Activated naive CD4-positive, alpha-beta T cell treated with anti-CD3 and anti-CD28 coated beads, Interleukin-2, amount 50 U/mL, for 72 hours (primary cell): ENCODE data around the gene ACSBG1. TPM values are rescaled to one million over a fixed set of nuclear protein-coding genes. Genes with fewer than 3 reads are reported as not detected.
"Not testable (repeated sequence)": the region's sequence is repeated elsewhere in the genome, so short reads cannot be mapped to it uniquely, and the experiment has no call there.

Experiments used
- ATAC-seq, 2 donors: fragments of 150-1000 bp; cut with Tn5 transposase; 2 replicates each; pipeline ENCODE4 v1.10.0; 2021; ENCODE audit warnings: mild to moderate bottlenecking in 2 of 2, moderate library complexity in 2 of 2
- DNase-seq, 2 donors: peaks; one replicate each; pipeline ENCODE4 v3.0.0; 2021 to 2022; ENCODE audit warnings: low spot score in 2 of 2
- H3K27ac Mint-ChIP-seq, 2 donors: one replicate each; pipeline ENCODE4 v1.8.0; 2022; ENCODE audit warnings: mild to moderate bottlenecking in 2 of 2, mixed read lengths in 2 of 2
- H3K36me3 Mint-ChIP-seq, 2 donors: one replicate each; pipeline ENCODE4 v1.8.0; 2022; ENCODE audit warnings: mixed read lengths in 2 of 2
- H3K9me3 Mint-ChIP-seq, 2 donors: one replicate each; pipeline ENCODE4 v1.8.0; 2022; ENCODE audit warnings: mixed read lengths in 2 of 2
- total RNA-seq, 2 donors: library from RNA; stranded (reverse); gene quantifications; one replicate each; pipeline ENCODE4 v1.2.3, GENCODE V29; 2022

Gene ACSBG1
- total RNA-seq, 2 donors from 2014 or later, result not detected

- ATAC-seq (no peak), DNase-seq (no peak)
- H3K36me3 Mint-ChIP-seq, result peaks cover 16 to 40% of the 10 kb centered on the region in 2 donors
- no peaks in the 10 kb centered on the region for H3K9me3 Mint-ChIP-seq
- H3K27ac Mint-ChIP-seq, result no peak overlapping the region
Measured at GRCh38 chr15:78170848-78171773, 63.3 kb downstream of the ACSBG1 start.

GRCh38 chr15:78168608-78169007 is 65.8 kb downstream of the ACSBG1 start:
- no peak for DNase-seq
- Mint-ChIP-seq H3K36me3 (peaks cover 19 to 49% of the 10 kb centered on the region in 2 donors), H3K27ac (no peak overlapping the region), H3K9me3 (no peaks in the 10 kb centered on the region)
- no peak for ATAC-seq

DNA sequence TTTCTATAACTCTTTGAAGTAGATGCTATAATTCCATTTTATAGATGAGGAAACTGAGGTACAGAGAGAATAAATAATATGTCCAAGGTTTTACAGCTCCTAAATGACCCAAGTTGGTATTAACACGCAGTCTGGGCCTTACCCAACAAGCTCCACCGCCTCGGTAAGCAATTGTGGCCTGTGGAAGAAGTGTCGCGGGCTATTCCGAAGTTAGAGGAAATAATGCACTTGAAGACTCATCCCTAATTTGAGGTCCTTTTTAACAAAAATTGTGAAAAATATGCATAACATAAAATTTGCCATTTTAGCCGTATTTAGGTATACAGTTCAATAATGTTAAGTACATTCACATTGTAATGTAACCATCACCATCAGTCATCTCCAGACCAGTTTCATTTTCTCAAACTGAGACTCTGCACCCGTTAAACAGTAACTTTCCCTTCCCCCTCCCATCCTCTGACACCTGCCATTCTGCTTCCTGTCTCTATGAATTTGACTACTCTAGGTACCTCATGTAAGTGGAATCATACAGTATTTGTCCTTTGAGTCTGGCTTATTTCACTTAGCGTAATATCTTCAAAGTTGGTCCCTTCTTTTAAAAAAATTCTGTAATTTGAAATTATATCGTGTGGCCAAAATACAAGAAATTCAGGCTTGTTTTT is 67.0 kb downstream of the ACSBG1 start:
- DNase-seq (no peak), ATAC-seq (peak; percentile 99 to 100)
- H3K27ac Mint-ChIP-seq, result peak overlapping the region; percentile 37 to 89
- no peaks in the 10 kb centered on the region for H3K9me3 Mint-ChIP-seq
- peaks cover 21 to 39% of the 10 kb centered on the region in 2 donors for H3K36me3 Mint-ChIP-seq

GRCh38 chr15:78164010-78164409 is 70.4 kb downstream of the ACSBG1 start:
- peak overlapping the region in 1 of 2 donors; percentile 22 for H3K27ac Mint-ChIP-seq
- H3K36me3 Mint-ChIP-seq, result peaks cover 16 to 22% of the 10 kb centered on the region in 2 donors
- ATAC-seq, result no peak
- no peaks in the 10 kb centered on the region for H3K9me3 Mint-ChIP-seq
- DNase-seq, result no peak

- DNase-seq (no peak), ATAC-seq (peak; percentile 77 to 95)
- peaks cover 16 to 17% of the 10 kb centered on the region in 2 donors for H3K36me3 Mint-ChIP-seq
- no peaks in the 10 kb centered on the region for H3K9me3 Mint-ChIP-seq
- peak overlapping the region in 1 of 2 donors; percentile 78 for H3K27ac Mint-ChIP-seq
Measured at GRCh38 chr15:78162038-78162437, 72.3 kb downstream of the ACSBG1 start.

GRCh38 chr15:78159395-78159794 is 75.0 kb downstream of the ACSBG1 start:
- peaks cover 10% of the 10 kb centered on the region in 2 donors for H3K36me3 Mint-ChIP-seq
- H3K27ac Mint-ChIP-seq, result no peak overlapping the region
- no peak for ATAC-seq
- DNase-seq, result no peak
- no peaks in the 10 kb centered on the region for H3K9me3 Mint-ChIP-seq

- ATAC-seq (no peak), DNase-seq (no peak)
- peak overlapping the region in 1 of 2 donors; percentile 77 for H3K27ac Mint-ChIP-seq
- no peaks in the 10 kb centered on the region for H3K9me3 Mint-ChIP-seq
- peaks cover 6 to 18% of the 10 kb centered on the region in 2 donors for H3K36me3 Mint-ChIP-seq
Measured at GRCh38 chr15:78157203-78157602, 77.2 kb downstream of the ACSBG1 start.

DNA sequence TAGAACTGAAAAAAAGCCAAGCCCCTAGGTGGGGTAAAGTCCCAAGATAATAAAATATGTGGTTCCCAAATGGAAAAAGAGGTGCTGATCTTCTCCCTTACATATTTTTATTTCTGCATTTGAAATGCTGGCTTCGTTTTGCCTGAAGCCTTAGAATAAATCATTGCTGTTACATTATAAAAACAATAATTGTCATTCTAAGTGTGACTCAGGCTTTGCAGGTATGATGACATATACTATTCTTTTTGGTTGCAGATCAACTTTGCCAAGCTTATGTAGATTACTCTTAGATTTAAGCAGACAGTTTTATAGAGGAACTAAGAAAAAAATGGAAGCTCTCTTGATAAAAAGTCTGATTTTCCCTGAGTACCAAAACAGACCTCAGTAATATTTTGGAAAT is 77.7 kb downstream of the ACSBG1 start:
- Mint-ChIP-seq H3K9me3 (no peaks in the 10 kb centered on the region), H3K36me3 (peaks cover under 1 to 18% of the 10 kb centered on the region in 2 donors), H3K27ac (no peak overlapping the region)
- no peak for DNase-seq
- ATAC-seq, result no peak

DNA sequence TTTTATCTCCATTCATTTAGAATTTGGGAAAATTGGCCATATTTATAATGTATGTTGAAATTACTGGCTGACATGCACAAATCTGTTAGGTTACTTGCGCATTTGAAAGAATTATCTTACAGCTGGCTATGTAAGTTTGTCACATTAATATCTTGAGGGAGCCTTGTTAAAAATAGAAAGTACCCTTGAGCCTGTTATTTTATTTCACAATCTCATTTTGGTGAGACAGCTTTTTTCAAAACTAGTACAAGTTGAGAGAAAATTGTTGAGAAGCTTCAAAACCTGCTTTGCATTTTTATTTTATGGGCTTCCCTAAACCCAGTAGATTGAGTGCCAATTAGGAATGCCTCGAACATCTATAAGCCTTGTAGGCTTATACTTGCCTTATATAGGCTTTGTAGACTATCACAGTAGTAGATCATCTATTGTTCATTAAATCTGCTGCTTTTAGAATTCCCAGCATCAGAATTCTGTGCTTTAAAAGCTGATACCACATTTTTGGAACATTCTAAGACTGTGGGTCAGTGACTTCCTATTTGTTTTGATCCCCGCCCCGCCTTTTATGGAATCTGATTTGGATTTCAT is 78.9 kb downstream of the ACSBG1 start:
- Mint-ChIP-seq H3K27ac (no peak overlapping the region), H3K9me3 (no peaks in the 10 kb centered on the region), H3K36me3 (peaks cover 0 to 26% of the 10 kb centered on the region in 2 donors)
- ATAC-seq (no peak), DNase-seq (no peak)

- DNase-seq, result no peak
- Mint-ChIP-seq H3K27ac (no peak overlapping the region), H3K9me3 (no peaks in the 10 kb centered on the region), H3K36me3 (peaks cover 0 to 26% of the 10 kb centered on the region in 2 donors)
- ATAC-seq, result no peak
Measured at GRCh38 chr15:78154955-78155354, 79.4 kb downstream of the ACSBG1 start.

GRCh38 chr15:78151075-78151474 is 83.3 kb downstream of the ACSBG1 start:
- H3K9me3 Mint-ChIP-seq, DNase-seq, H3K27ac Mint-ChIP-seq: not testable (repeated sequence)
- peak in 1 of 2 donors; percentile 6 for ATAC-seq
- peaks cover 6 to 25% of the 10 kb centered on the region in 2 donors for H3K36me3 Mint-ChIP-seq

DNA sequence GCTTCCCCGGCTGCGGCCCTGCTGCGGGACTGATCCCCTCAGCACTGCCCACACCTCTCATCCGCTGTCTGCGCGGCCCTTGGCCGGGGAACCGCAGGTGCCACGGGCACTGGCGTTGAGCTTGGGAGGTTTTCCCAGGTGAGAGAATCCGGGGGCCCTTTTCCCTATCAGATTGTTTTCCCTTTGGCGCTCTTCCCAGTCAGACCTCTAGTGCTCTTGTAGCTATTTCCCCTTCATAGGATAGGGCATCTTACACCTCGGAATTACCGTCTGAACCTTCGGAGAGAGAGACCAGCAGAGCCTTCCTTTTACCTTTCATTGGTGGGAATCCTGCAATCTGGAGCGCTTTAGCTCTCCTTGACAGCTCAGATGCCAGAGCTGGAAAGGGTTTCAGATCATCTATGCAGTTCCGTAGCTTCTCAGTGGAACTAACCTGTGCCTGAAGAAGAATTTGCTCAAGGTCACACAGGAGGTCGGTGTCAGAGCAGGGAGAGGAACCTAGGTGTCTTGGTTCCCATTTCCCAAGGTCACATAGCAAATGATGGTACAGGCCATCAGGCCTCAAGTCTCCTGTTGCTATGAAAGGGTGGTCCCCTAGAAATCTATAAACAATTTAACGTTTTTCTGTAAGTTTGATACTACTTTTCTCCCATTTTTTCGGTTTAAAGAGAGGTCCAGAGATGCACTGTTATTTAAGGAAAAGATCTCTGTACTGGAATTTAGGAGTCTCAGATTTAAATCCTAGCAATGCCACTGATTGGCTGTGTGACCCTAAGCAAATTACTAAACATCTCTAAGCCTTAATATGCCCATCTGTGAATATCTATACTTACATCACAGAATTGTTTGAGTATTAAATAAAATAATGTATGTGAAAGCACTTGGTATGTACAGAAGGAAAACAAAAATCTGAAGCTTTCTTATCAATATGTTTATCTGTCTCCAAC is 84.3 kb downstream of the ACSBG1 start:
- no peak for ATAC-seq
- Mint-ChIP-seq H3K27ac (peak overlapping the region; percentile 95 to 97), H3K36me3 (peaks cover 6 to 16% of the 10 kb centered on the region in 2 donors), H3K9me3 (no peaks in the 10 kb centered on the region)
- DNase-seq, result no peak

DNA sequence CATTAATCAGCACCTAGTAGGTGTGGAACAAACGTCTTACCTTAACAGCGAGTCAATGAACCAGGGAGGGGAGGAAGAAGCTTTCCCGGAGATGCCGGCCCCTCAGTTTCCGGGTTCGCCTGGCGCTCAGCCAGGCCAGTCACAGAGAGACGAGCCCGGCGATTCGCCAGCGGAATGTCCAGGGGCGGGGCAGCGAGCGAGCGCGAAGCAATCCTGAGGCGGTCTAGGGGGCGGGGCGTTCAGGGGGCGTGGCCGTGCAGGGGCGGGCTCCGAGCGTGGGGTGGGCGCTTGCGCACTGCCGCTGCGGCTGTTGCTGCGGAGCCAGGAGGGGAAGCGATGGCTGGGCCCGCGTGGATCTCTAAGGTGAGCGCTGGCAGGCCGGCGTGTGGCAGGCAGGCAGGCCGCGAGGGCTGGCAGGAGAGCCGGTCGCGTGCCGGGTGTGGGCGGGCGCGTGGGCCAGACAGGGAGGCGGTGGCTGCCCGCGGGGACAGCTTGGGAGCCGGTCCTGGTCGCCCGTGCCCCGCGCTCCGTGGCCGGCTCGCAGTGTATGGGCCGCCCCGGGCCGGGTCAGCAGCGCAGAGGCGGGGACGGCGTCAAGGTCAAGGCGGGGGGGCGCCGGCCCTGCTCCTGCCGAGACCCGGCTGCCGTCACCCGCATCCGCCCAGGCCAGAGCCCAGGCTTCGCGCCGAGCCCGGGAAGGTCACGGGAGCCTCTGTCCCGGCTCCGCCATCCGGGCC is 85.1 kb downstream of the ACSBG1 start, which contains the start of gene IDH3A:
IDH3A (plus strand) TSS at position 295 of the 737 bp plus-strand sequence; CDS start at position 337, 42 bp downstream.
- no peaks in the 10 kb centered on the region for H3K9me3 Mint-ChIP-seq
- ATAC-seq, result peak; percentile 89 to 97
- peaks cover 6 to 16% of the 10 kb centered on the region in 2 donors for H3K36me3 Mint-ChIP-seq
- DNase-seq, result peak; percentile 99 to 100
- peak within 1 kb of the TSS; percentile 95 to 97 for H3K27ac Mint-ChIP-seq

DNA sequence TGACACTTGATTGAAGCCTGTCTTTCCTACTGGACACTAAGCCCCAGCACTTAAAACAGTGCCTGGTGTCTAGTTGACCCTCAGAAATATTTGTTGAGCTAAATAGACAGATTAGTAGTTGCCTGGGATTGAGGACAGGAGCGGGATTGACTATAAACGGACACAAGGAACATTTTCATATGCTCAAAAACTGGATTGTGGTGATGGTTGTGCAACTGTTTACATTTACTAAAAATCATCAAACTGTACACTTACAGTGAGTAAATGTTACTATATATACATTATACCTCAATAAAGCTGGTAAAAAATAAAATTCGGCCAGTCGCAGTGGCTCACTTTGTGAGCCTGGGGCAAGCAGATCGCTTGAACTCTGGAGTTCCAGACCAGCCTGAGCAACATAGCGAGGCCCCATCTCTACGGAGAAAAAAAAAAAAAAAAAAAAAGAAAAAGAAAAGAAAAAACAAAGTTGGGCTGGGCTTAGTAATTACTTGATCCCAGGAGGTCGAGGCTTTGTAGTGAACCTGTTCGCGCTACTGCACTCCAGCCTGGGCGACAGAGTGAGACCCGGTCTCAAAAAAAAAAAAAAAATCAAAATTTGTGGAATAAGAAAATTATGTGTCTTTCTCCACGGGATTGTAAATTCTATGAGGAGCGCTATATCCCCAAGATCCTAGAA is 85.8 kb downstream of the ACSBG1 start:
- ATAC-seq, result peak in 1 of 2 donors; percentile 12
- no peak for DNase-seq
- Mint-ChIP-seq H3K27ac (peak overlapping the region; percentile 95 to 97), H3K36me3 (peaks cover 6 to 16% of the 10 kb centered on the region in 2 donors), H3K9me3 (no peaks in the 10 kb centered on the region)

- Mint-ChIP-seq H3K36me3 (peaks cover 6 to 9% of the 10 kb centered on the region in 2 donors), H3K9me3 (no peaks in the 10 kb centered on the region), H3K27ac (peak overlapping the region in 1 of 2 donors; percentile 95)
- ATAC-seq, result no peak
- no peak for DNase-seq
Measured at GRCh38 chr15:78147566-78147965, 86.8 kb downstream of the ACSBG1 start.
